ENCODE measurements around the gene C17orf100.

C17orf100 gene

GRCh38 chr17:6651354-6651918 is at the start of gene C17orf100, which contains the start of gene MED31:
Gene C17orf100 (plus strand): TSS chr17:6651762. CDS start chr17:6651914, 152 bp downstream.
Gene MED31 (minus strand): TSS chr17:6651605. CDS start chr17:6651528, 77 bp downstream.
- DNase-seq = peak; percentile 89 to 90

- no peak for DNase-seq
Measured at GRCh38 chr17:6602141-6602540, 49.4 kb upstream of the C17orf100 start.

- no peak for DNase-seq
Measured at GRCh38 chr17:6603744-6604325, 47.7 kb upstream of the C17orf100 start.

DNA sequence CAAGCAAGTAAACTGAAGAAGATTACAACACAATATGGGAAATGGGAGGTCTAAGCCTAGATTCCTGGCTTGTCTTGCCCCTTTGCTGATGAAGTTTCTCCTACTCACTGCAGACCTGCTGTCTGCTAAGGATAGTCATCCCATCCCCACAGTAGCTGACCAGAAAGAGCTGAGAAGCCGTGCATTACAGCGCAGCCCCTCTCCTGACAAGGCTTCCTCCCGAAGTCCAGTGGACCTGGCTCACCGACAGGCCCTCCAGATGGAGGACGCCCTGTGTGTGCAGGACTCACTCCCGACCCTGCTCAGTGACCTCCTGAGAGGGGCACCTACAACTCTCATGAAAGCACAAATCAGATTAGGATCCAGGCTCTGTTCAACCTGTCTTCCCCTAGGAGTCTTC is 46.4 kb upstream of the C17orf100 start:
- no peak for DNase-seq

DNA sequence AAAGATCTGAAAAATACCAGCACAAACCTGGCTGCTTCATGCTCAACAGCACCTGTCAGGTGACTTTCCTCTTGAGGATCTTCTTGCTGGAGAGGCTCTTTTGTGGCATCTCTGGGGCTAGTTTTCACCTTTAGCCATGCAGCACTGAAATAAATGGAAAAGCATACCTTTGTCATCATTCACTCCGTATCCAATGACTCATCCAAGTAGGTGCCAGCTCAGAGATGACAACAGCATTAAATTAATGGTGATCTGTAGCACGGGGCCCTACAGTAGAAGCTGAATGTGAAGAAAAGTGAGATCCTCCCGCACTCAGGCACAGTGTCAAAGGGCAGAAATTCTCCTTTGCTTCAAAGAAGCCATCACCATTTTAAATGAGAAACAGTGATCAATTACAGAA is 43.2 kb upstream of the C17orf100 start:
- no peak for DNase-seq

GRCh38 chr17:6610011-6610410 is 41.6 kb upstream of the C17orf100 start:
- no peak for DNase-seq

DNA sequence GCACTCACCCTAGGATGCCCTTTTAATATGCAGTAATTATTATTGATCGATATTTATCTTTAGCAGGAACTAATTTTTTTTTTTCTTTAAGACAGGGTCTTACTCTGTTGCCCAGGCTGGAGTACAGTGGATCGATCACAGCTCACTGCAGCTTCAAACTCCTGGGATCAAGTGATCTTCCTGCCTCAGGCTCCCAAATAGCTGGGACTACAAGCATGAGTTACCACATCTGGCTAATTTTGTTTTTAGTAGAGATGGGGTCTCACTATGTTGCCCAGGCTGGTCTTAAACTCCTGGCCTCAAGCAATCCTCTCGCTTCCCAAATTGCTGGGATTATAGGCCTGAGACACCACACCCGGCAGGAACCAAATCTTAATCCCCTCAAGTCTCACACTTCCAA is 40.3 kb upstream of the C17orf100 start:
- DNase-seq = no peak

DNA sequence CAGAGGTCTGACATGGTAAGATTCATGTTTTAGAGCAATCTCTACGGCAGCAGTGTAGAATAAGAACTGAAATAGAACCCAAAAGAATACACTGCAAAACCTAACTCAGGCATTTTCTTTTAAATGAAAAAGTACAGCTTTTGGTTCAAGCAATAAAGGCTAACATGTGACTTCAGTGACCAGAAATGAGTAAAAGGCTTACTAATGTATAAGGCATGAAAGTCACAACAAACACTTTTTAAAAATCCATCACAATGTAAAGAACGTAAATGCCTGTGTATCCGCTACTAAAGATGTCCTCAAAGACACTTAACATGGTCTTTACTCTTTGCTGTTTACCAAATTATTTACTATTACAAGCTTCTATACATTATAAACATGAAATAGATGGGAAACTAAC is 27.6 kb upstream of the C17orf100 start:
- DNase-seq = no peak

GRCh38 chr17:6626616-6627015 is 24.9 kb upstream of the C17orf100 start:
- DNase-seq = no peak

- no peak for DNase-seq
Measured at GRCh38 chr17:6627019-6627418, 24.5 kb upstream of the C17orf100 start.

DNA sequence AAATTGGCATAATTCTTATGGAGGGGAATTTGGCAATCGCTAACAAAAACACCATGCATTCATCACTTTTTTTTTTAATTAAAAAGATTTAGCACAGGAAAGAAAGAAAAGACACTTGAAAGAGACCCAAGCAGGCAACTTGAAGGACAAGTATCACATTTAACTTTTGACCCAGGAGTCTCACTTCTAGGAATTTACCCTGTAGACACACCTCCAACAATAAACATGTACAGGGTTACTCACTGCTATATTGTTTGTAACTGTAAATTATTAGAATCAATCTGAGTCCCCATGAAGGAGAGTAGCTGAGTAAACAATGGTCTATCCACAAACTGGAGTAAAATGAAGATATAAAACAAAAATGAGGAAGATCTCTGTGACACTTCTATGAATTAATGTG is 21.2 kb upstream of the C17orf100 start:
- no peak for DNase-seq

GRCh38 chr17:6632530-6632929 is 19.0 kb upstream of the C17orf100 start:
- DNase-seq = no peak

- no peak for DNase-seq
Measured at GRCh38 chr17:6633263-6633662, 18.3 kb upstream of the C17orf100 start.

- no peak for DNase-seq
Measured at GRCh38 chr17:6636105-6636504, 15.5 kb upstream of the C17orf100 start.

GRCh38 chr17:6636616-6637457 is 14.7 kb upstream of the C17orf100 start:
- DNase-seq = no peak

DNA sequence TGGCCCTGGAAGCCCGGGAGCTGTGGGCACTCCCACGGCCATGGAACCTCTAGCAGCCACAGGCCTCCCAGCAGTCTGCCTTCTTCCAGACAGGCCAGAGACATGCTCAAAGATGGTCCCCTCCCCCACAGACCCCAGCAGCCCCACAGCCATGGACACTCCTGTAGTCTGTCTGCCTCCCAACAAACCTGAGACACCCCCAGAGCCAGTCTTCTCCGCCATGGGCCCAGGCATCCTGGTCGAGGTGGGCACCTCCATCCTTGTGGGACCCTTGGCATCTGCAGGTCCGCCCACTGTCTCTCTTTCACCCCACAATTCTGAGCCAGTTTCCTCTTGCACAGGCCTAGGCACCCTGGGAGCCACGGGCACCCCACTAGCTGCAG is 14.1 kb upstream of the C17orf100 start:
- DNase-seq = no peak

DNA sequence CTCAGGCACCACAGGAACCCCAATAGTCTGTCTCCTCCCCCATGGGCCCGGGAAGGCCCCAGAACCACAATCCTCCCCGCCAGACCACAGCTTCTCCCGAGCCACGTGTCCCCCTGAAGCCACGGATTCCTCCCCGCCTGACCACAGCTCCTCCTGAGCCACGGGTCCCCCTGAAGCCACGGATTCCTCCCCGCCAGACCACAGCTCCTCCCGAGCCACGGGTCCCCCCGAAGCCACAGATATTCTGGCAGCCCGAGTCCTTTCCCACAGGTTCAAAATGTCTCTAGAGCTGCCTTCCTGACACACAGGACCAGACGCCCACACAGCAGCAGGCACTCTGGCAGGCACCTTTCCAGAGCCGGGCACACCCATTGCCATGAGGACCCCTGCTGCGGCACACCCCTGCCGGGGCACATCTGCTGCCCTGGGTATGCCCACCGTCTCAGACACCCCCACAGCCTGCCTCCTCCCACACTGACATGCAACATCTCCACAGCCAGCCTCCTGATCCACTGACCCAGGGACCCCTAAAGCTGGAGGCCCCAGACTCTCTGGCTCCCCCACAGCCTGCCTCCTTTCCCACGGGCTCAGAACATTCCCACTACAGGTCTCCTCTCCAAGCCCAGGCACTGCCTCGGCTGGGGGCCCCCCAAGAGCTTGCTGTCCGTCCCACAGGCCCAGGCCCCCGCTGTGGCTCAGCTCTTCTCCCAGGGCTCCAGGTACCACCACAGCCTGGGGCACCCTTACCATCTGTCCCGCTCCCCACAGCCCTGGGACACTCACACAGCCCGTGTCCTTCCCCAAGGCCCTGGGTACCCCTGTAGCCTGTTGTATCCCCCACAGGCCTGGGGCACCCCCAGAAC is 13.3 kb upstream of the C17orf100 start:
- no peak for DNase-seq

DNA sequence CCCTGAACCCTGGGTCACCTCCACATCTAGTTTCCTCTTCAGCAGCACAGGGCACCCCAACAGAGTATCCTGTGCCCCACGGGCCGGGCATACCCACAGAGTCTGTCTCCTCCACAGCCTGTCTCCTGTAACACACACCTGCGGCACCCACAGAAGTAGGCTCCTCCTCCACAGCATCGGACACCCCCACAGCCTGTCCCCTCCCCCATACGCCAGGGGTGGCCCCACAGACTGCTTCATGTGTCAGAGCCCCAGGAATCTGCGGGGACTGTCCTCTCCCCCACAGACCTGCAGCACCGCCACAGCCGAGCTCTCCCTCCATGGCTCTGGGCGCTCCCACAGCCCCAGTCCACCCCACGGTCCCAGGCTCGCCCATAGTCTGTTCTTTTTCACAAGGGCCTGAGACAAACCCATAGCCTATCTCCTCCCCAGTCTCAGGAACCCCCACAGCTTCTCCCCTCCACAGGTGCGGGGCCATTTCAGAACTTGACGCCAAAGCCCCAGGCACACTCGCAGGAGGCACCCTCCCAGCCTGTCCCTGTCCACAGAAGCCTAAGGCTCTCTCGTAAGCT is 12.5 kb upstream of the C17orf100 start:
- DNase-seq = no peak

DNA sequence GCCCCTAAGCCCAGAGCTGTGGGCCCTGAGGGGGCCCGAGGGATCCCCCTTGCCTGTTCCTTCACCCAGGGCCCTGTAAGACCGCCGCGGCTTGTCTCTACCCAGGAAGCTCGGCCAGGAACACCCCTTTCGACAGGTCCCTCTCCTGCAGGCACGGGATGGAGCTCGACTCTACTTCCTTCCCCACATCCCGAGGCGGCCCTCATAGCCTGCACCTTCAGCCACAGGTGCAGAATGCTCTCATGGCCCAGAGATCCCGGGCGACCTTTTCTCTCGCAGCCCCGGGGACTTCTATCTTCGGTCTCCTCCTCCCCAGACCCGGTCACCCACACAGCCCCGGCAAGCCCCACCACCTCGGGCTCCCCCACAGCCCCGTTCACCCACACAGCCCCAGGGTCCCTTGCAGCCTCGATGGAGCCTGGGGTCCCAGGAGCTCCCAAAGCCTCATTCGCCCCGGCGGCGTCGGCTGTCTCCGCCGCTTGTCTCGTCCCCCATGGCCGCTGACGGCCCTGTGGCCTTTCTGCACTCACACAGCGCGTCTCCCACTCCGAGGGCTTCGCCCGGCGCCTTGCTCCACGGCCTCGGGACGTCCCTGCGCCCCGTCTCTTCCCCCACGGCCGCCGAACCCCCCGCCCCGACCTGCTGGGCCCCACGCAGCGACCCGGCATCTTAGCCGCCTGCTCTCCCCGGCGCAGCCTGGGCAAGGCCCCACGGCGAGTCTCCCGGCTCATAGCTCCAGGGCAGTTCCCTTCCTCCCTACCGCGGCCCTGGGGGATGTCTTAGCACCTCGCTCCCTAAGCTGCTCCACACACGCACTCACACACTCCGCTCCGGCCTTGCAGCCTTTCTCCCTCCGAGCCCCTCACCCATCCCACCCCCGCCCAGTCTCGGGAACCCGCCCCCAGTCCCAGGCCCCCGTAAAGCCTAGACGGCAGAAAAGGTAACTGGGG is 11.7 kb upstream of the C17orf100 start:
- peak in 1 of 2 experiments; percentile 22 for DNase-seq

GRCh38 chr17:6640536-6641246 is 10.9 kb upstream of the C17orf100 start, which contains the start of the genes KIAA0753 and TXNDC17:
Gene KIAA0753 (minus strand): TSS chr17:6640711. CDS start chr17:6635103, 5,608 bp downstream.
Gene TXNDC17 (plus strand): TSS chr17:6641060. CDS start chr17:6641083, 23 bp downstream.
- DNase-seq = peak; percentile 78 to 80

All from activated CD4-positive, alpha-beta T cell treated with anti-CD3 and anti-CD28 coated beads, Interleukin-2, amount 50 U/mL, for 4 hours (primary cell).